Iris pigment epithelial cell (primary cell): ENCODE results near the gene LRRC3C.
A peak's percentile ranks its signal among the peaks of the same experiment; 100 is the strongest.

ENCODE experiments used
- DNase-seq: peaks from one replicate; pipeline ENCODE4 v3.0.0-alpha.2; 2011; ENCODE audit warnings: low read depth

LRRC3C gene

DNA sequence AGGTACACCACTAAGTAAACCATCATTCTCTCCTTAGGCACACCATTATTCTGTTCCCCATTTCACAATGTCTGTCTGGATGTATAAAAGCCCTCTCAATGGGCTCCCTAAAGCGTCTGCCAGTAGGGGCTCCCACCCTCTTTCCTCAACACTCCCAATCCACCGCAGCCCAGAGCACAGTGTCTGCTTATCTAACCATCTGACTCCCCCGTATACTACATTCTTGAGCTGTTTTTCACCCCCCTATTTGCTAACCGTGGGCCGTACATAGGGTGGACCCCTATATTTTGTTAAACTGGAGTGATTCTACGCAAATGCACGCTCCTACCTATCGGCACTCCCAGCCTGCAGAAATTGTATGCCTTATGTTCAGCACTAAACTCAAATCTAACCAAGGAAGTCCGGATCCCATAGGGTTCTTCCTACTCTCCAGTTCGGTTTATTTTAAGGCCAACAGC, 52.4 kb downstream of the LRRC3C start:
- peak; percentile 54 for DNase-seq

GRCh38 chr17:39980351-39981206, 53.0 kb downstream of the LRRC3C start, which contains the start of gene PSMD3:
TSS of gene PSMD3 (plus strand) at chr17:39980807. CDS start at chr17:39980971, 164 bp downstream.
- DNase-seq = peak; percentile 100

- DNase-seq = no peak
Observed at GRCh38 chr17:39981207-39981741, 53.7 kb downstream of the LRRC3C start.

GRCh38 chr17:39981766-39982375, 54.3 kb downstream of the LRRC3C start:
- no peak for DNase-seq

GRCh38 chr17:39988206-39988810, 60.8 kb downstream of the LRRC3C start:
- DNase-seq = no peak

DNA sequence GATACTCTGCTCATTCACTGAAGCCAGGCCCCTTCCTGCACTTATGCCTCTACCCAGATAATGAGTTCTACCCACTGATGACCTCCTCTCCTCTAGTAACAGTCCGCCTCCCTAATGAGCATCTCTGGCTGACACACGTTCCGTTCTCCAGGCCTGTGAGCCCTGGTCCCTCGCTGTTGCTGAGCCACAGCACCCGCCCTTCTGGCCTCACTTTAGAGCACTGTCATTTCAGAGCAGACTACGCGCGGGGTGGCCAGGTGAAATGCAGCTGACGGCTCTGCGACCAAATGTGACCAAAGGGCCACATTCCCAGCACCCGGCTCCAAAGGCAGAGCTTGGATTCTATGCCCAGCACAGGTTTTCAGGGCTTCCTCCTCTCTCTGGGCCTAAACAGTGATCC, 66.9 kb downstream of the LRRC3C start:
- DNase-seq = no peak
